ENCODE results near the gene PDZD8.
"Not testable (repeated sequence)": the region's sequence is repeated elsewhere in the genome, so short reads cannot be mapped to it uniquely, and the experiment has no call there.

Gene PDZD8

GRCh38 chr10:117346574-117346973, 28.7 kb downstream of the PDZD8 start:
- DNase-seq: no peak

- no peak for DNase-seq
Measured at GRCh38 chr10:117345143-117345542, 30.1 kb downstream of the PDZD8 start.

- no peak for DNase-seq
Measured at GRCh38 chr10:117342641-117343040, 32.6 kb downstream of the PDZD8 start.

- DNase-seq: no peak
Measured at GRCh38 chr10:117341061-117341460, 34.2 kb downstream of the PDZD8 start.

- DNase-seq: no peak
Measured at GRCh38 chr10:117339979-117340378, 35.3 kb downstream of the PDZD8 start.

GRCh38 chr10:117339578-117339977, 35.7 kb downstream of the PDZD8 start:
- DNase-seq: no peak

GRCh38 chr10:117334926-117335325, 40.3 kb downstream of the PDZD8 start:
- no peak for DNase-seq

GRCh38 chr10:117334066-117334465, 41.2 kb downstream of the PDZD8 start:
- DNase-seq: no peak

GRCh38 chr10:117327262-117327661, 48.0 kb downstream of the PDZD8 start:
- DNase-seq: no peak

- DNase-seq: no peak
Measured at GRCh38 chr10:117324367-117324766, 50.9 kb downstream of the PDZD8 start.

GRCh38 chr10:117322260-117322659, 53.0 kb downstream of the PDZD8 start:
- no peak for DNase-seq

- no peak for DNase-seq
Measured at GRCh38 chr10:117320050-117320665, 55.1 kb downstream of the PDZD8 start.

- DNase-seq: no peak
Measured at GRCh38 chr10:117318909-117319308, 56.3 kb downstream of the PDZD8 start.

- DNase-seq: no peak
Measured at GRCh38 chr10:117316701-117317100, 58.5 kb downstream of the PDZD8 start.

GRCh38 chr10:117313641-117314040, 61.6 kb downstream of the PDZD8 start:
- no peak for DNase-seq

GRCh38 chr10:117312430-117312829, 62.8 kb downstream of the PDZD8 start:
- no peak for DNase-seq

GRCh38 chr10:117311261-117311660, 64.0 kb downstream of the PDZD8 start:
- DNase-seq: no peak

- no peak for DNase-seq
Measured at GRCh38 chr10:117306674-117307073, 68.6 kb downstream of the PDZD8 start.

GRCh38 chr10:117303451-117303850, 71.8 kb downstream of the PDZD8 start:
- not testable (repeated sequence) for DNase-seq

- no peak for DNase-seq
Measured at GRCh38 chr10:117300671-117301070, 74.6 kb downstream of the PDZD8 start.

GRCh38 chr10:117299435-117299834, 75.8 kb downstream of the PDZD8 start:
- no peak for DNase-seq

- DNase-seq: no peak
Measured at GRCh38 chr10:117298219-117298618, 77.0 kb downstream of the PDZD8 start.

GRCh38 chr10:117294735-117295134, 80.5 kb downstream of the PDZD8 start:
- DNase-seq: no peak

- no peak for DNase-seq
Measured at GRCh38 chr10:117294039-117294645, 81.1 kb downstream of the PDZD8 start.

GRCh38 chr10:117290872-117291271, 84.4 kb downstream of the PDZD8 start:
- DNase-seq: not testable (repeated sequence)

All from activated effector memory CD4-positive, alpha-beta T cell treated with anti-CD3 and anti-CD28 coated beads, Interleukin-2, amount 50 U/mL, for 16 hours (primary cell).